Cardiac fibroblast (primary cell): ENCODE results near the gene RIC8A.

ENCODE experiments used
- DNase-seq, 2 donors: peaks; one replicate each; pipeline versions ENCODE4 v3.0.0 to v3.0.0-alpha.2; 2010; ENCODE audit warnings: low read depth in 2 of 2
- H3K4me3 ChIP-seq, 2 donors: replicated peaks in 1 of 2; 1 replicate in 1 of 2; 2 replicates in 1 of 2; pipeline ENCODE4 v1.5.1; 2011; ENCODE audit warnings: low read depth in 2 of 2, low read length in 2 of 2, mild to moderate bottlenecking in 2 of 2, moderate library complexity in 1 of 2
- CTCF ChIP-seq: IDR thresholded peaks from one replicate; pipeline ENCODE4 v1.5.1; 2011; ENCODE audit warnings: low read depth, mild to moderate bottlenecking, low read length, inconsistent platforms

The RIC8A gene

GRCh38 chr11:252666-253065 lies 45.2 kb downstream of the RIC8A start:
- DNase-seq: no peak
- TF ChIP-seq CTCF: no peak
- no peak overlapping the region for H3K4me3 ChIP-seq

DNA sequence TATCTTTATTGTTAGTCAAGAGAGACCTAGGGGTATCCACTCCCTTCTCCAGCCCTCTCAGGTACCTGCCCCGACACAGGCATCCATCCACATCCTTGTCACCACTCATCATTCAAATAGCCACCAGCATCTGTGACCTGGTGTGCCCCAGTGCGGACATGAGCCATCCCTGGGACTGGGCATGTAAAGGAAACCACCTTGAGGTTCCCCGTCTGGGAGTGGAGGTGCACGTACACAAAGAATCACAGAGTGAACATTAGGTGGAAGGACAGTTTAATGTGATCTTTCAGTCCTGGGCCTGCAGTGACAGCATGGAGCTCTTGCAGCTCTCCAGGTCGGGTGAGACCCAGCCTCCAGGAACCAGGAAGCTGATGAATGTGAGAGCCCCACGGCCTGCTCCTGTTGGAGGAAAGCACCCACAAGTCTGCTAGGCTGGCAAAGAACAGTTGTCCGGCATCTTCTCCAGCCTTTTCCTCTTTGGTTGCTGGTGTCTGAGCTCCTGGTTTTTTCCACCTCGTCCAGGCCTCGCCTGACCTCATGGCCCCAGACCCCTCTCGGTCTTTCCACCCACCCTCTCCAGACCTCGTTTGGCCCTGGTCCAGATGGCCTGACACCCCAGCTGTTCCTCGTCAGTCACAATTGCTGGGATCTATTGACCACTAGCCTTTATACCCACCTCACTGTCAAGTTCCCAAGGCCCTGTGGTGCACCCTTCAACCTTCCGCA lies 45.8 kb downstream of the RIC8A start:
- no peak for TF ChIP-seq CTCF
- DNase-seq: no peak
- H3K4me3 ChIP-seq: no peak overlapping the region

DNA sequence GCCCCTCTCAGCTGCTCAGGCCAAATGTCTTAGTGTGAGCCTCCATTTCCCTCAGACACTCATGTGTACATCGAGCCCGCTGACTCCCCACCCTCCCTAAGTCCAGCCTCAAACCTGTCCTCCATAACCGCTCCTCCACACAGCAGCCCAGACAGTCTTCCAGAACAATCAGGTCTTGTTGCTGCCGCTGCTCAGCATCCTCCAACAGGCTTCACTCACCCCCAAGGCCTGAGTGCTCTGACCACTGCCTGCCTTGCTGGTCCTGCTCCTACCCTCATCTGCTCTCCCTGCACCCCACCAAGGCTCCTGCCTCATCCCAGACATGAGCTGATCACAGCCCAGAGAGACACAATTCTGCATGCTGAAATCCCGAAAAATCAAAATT lies 46.4 kb downstream of the RIC8A start:
- no peak for TF ChIP-seq CTCF
- DNase-seq: no peak
- no peak overlapping the region for H3K4me3 ChIP-seq

GRCh38 chr11:255176-255575 lies 47.7 kb downstream of the RIC8A start:
- no peak for TF ChIP-seq CTCF
- DNase-seq: peak; percentile 47 to 74
- no peak overlapping the region for H3K4me3 ChIP-seq

- no peak for TF ChIP-seq CTCF
- no peak overlapping the region for H3K4me3 ChIP-seq
- no peak for DNase-seq
Measured at GRCh38 chr11:255816-256215, 48.3 kb downstream of the RIC8A start.

GRCh38 chr11:256952-257737 lies 49.6 kb downstream of the RIC8A start:
- DNase-seq: no peak
- no peak overlapping the region for H3K4me3 ChIP-seq
- no peak for TF ChIP-seq CTCF
